HEK293 (cell line): ENCODE measurements around the gene ACTL8.

Experiments
- CTCF ChIA-PET: fragments of 350-600 bp; formaldehyde crosslinking; extraction: SDS; loops from one replicate; lab custom pipeline; 2021; ENCODE audit warnings: antibody characterized with exemption; lab: Yijun Ruan, JAX
- POLR2A ChIA-PET: fragments of 300-600 bp; formaldehyde crosslinking; extraction: SDS; loops from one replicate; lab custom pipeline; 2020; ENCODE audit warnings: antibody characterized with exemption, inconsistent platforms; lab: Yijun Ruan, JAX
- H3K27ac ChIP-seq: fragments of 200-500 bp; sonication (Bioruptor generic); 2 replicates; pipeline ENCODE4 v1.5.1; 2014; ENCODE audit warnings: low read depth, low read length, control low read depth, inconsistent platforms; ENCODE audit errors: extremely low read depth
- H3K36me3 ChIP-seq, 2 experiments: fragments of 200-500 bp in 1 of 2; sonication (Bioruptor generic) in 1 of 2; 1 replicate in 1 of 2; 2 replicates in 1 of 2; pipeline ENCODE4 v1.5.1; 2014 to 2017; ENCODE audit warnings: inconsistent platforms in 2 of 2, low read length in 2 of 2; ENCODE audit not compliant: control insufficient read depth in 2 of 2, insufficient read depth in 1 of 2
- H3K4me1 ChIP-seq: fragments of 200-500 bp; sonication (Bioruptor generic); 2 replicates; pipeline ENCODE4 v1.5.1; 2014; ENCODE audit warnings: mild to moderate bottlenecking, low read length, inconsistent platforms; ENCODE audit not compliant: control insufficient read depth, insufficient read depth
- H3K4me3 ChIP-seq: 2 replicates; pipeline ENCODE4 v1.5.1; 2011; ENCODE audit warnings: low read depth, mild to moderate bottlenecking, control low read depth, low read length, moderate library complexity
- H3K9me3 ChIP-seq: fragments of 200-500 bp; sonication (Bioruptor generic); 2 replicates; pipeline ENCODE4 v1.5.1; 2014; ENCODE audit warnings: low read depth, low read length, inconsistent platforms; ENCODE audit not compliant: control insufficient read depth, insufficient read depth
- BCL11B ChIP-seq: fragments of 450-650 bp; formaldehyde crosslinking; IDR thresholded peaks from 2 replicates; pipeline ENCODE4 v1.5.1; 2016; ENCODE audit warnings: low read depth, missing biosample characterization, missing genetic modification characterization
- GLIS2 ChIP-seq: fragments of 450-650 bp; formaldehyde crosslinking; IDR thresholded peaks from 2 replicates; pipeline ENCODE4 v1.5.1; 2016; ENCODE audit warnings: missing biosample characterization, missing genetic modification characterization
- KLF16 ChIP-seq: fragments of 450-650 bp; formaldehyde crosslinking; IDR thresholded peaks from 2 replicates; pipeline ENCODE4 v1.5.1; 2017; ENCODE audit warnings: missing biosample characterization, missing genetic modification characterization
- PRDM10 ChIP-seq: fragments of 450-650 bp; formaldehyde crosslinking; IDR thresholded peaks from 2 replicates; pipeline ENCODE4 v1.5.1; 2016; ENCODE audit warnings: missing biosample characterization, missing genetic modification characterization
- PRDM4 ChIP-seq: fragments of 450-650 bp; formaldehyde crosslinking; IDR thresholded peaks from 2 replicates; pipeline ENCODE4 v1.5.1; 2017; ENCODE audit warnings: missing biosample characterization, missing genetic modification characterization
- SETDB1 ChIP-seq: IDR thresholded peaks from one replicate; pipeline ENCODE4 v1.6.1; 2017; ENCODE audit warnings: mild to moderate bottlenecking, low read length, moderate library complexity, mixed read lengths; ENCODE audit not compliant: insufficient read length
- TRIM28 ChIP-seq: IDR thresholded peaks from 2 replicates; pipeline ENCODE4 v1.6.1; 2011; ENCODE audit warnings: low read length, control low read depth, borderline replicate concordance
- ZFP37 ChIP-seq: fragments of 450-650 bp; formaldehyde crosslinking; IDR thresholded peaks from 2 replicates; pipeline ENCODE4 v1.5.1; 2016; ENCODE audit warnings: missing biosample characterization, missing genetic modification characterization
- ZNF146 ChIP-seq: fragments of 450-650 bp; formaldehyde crosslinking; IDR thresholded peaks from 2 replicates; pipeline ENCODE4 v1.5.1; 2016; ENCODE audit warnings: missing biosample characterization, missing genetic modification characterization
- ZNF157 ChIP-seq: fragments of 450-650 bp; formaldehyde crosslinking; IDR thresholded peaks from 2 replicates; pipeline ENCODE4 v1.5.1; 2016; ENCODE audit warnings: missing biosample characterization, missing genetic modification characterization
- ZNF202 ChIP-seq: fragments of 450-650 bp; formaldehyde crosslinking; IDR thresholded peaks from 2 replicates; pipeline ENCODE4 v1.5.1; 2016; ENCODE audit warnings: missing biosample characterization, missing genetic modification characterization, borderline replicate concordance
- ZNF449 ChIP-seq: fragments of 450-650 bp; formaldehyde crosslinking; IDR thresholded peaks from 2 replicates; pipeline ENCODE4 v1.5.1; 2017; ENCODE audit warnings: missing biosample characterization, mild to moderate bottlenecking, missing genetic modification characterization, moderate library complexity
- ZNF473 ChIP-seq: fragments of 450-650 bp; formaldehyde crosslinking; IDR thresholded peaks from 2 replicates; pipeline ENCODE4 v1.5.1; 2017; ENCODE audit warnings: missing biosample characterization, missing genetic modification characterization
- ZNF580 ChIP-seq: fragments of 450-650 bp; formaldehyde crosslinking; IDR thresholded peaks from 2 replicates; pipeline ENCODE4 v1.5.1; 2016; ENCODE audit warnings: missing biosample characterization, missing genetic modification characterization
- ZNF629 ChIP-seq: fragments of 450-650 bp; formaldehyde crosslinking; IDR thresholded peaks from 2 replicates; pipeline ENCODE4 v1.5.1; 2017; ENCODE audit warnings: missing biosample characterization, missing genetic modification characterization
- ZNF677 ChIP-seq: fragments of 450-650 bp; IDR thresholded peaks from 2 replicates; pipeline ENCODE4 v1.5.0; 2018; ENCODE audit warnings: missing biosample characterization, mild to moderate bottlenecking, missing genetic modification characterization, moderate library complexity
- ZNF692 ChIP-seq: fragments of 450-650 bp; formaldehyde crosslinking; IDR thresholded peaks from 2 replicates; pipeline ENCODE4 v1.5.1; 2016; ENCODE audit warnings: missing biosample characterization, missing genetic modification characterization
- ZNF701 ChIP-seq: fragments of 450-650 bp; formaldehyde crosslinking; IDR thresholded peaks from 2 replicates; pipeline ENCODE4 v1.5.1; 2016; ENCODE audit warnings: missing biosample characterization, missing genetic modification characterization
- ZNF776 ChIP-seq: fragments of 450-650 bp; formaldehyde crosslinking; IDR thresholded peaks from 2 replicates; pipeline ENCODE4 v1.5.0; 2017; ENCODE audit warnings: missing biosample characterization, missing genetic modification characterization, borderline replicate concordance
- ZSCAN4 ChIP-seq: fragments of 450-650 bp; formaldehyde crosslinking; IDR thresholded peaks from 2 replicates; pipeline ENCODE4 v1.5.1; 2017; ENCODE audit warnings: missing biosample characterization, missing genetic modification characterization

ACTL8 gene

GRCh38 chr1:17710889-17711576 lies 44.1 kb upstream of the ACTL8 start:
- Histone ChIP-seq H3K9me3 (no peaks in the 10 kb centered on the region), H3K27ac (no peak overlapping the region), H3K4me1 (no peaks in the 10 kb centered on the region), H3K36me3 (no peaks in the 10 kb centered on the region), H3K4me3 (no peak overlapping the region)
- ChIA-PET POLR2A (no interaction called here), CTCF (no interaction called here)
- peak; percentile 33 for TF ChIP-seq SETDB1
- TF ChIP-seq ZNF157 (tag by site-specific recombination), result no peak
- peak; percentile 96 for TF ChIP-seq ZNF449 (tag by site-specific recombination)
- no peak for TF ChIP-seq ZNF146

GRCh38 chr1:17711577-17711910 lies 43.6 kb upstream of the ACTL8 start:
- Histone ChIP-seq H3K36me3 (no peaks in the 10 kb centered on the region), H3K9me3 (no peaks in the 10 kb centered on the region), H3K27ac (no peak overlapping the region), H3K4me3 (no peak overlapping the region), H3K4me1 (no peaks in the 10 kb centered on the region)
- no peak for TF ChIP-seq ZNF202 (tag by site-specific recombination)
- TF ChIP-seq ZNF580 (tag by site-specific recombination), result no peak
- TF ChIP-seq ZNF677 (tag by site-specific recombination), result no peak
- no peak for TF ChIP-seq PRDM4
- no peak for TF ChIP-seq ZNF776 (tag by site-specific recombination)
- no peak for TF ChIP-seq PRDM10
- CTCF ChIA-PET, result interaction anchor here (1.2 kb wide), 1 partner anchor 10 kb away, joined by 3 read pairs; no protein-coding TSS in a partner anchor
- POLR2A ChIA-PET, result no interaction called here

GRCh38 chr1:17711941-17712340 lies 43.2 kb upstream of the ACTL8 start:
- CTCF ChIA-PET, result interaction anchor here (1.2 to 1.5 kb wide), 2 partner anchors 9 to 198 kb away, joined by 3 to 4 read pairs; no protein-coding TSS in a partner anchor
- TF ChIP-seq TRIM28 (no peak), GLIS2 (no peak), BCL11B (no peak), ZFP37 (tag by site-specific recombination) (no peak), ZNF473 (tag by site-specific recombination) (no peak), ZNF701 (no peak), ZNF692 (tag by site-specific recombination) (no peak), ZNF629 (tag by site-specific recombination) (no peak), KLF16 (no peak), ZSCAN4 (tag by site-specific recombination) (no peak)

More at GRCh38 chr1:17711941-17712340, 43.2 kb upstream of the ACTL8 start:
- Histone ChIP-seq H3K9me3 (no peaks in the 10 kb centered on the region), H3K27ac (no peak overlapping the region), H3K4me3 (no peak overlapping the region), H3K36me3 (no peaks in the 10 kb centered on the region), H3K4me1 (no peaks in the 10 kb centered on the region)
- POLR2A ChIA-PET, result no interaction called here
